ENCODE measurements around the gene KCNE3.

The KCNE3 gene

GRCh38 chr11:74447720-74448119, 19.6 kb downstream of the KCNE3 start:
- H3K4me1 ChIP-seq (ENCODE audit: insufficient read depth, low read length): peaks cover 3% of the 10 kb centered on the region
- no peak overlapping the region for H2AFZ ChIP-seq (ENCODE audit: low read depth, low read length)
- H3K9me3 ChIP-seq (ENCODE audit: low read length): no peaks in the 10 kb centered on the region
- H3K27me3 ChIP-seq (ENCODE audit: insufficient read depth, low read length): no peaks in the 10 kb centered on the region
- H3K4me3 ChIP-seq (ENCODE audit: low read length): no peak overlapping the region
- no peaks in the 10 kb centered on the region for H3K36me3 ChIP-seq (ENCODE audit: insufficient read depth, low read length)

- no peaks in the 10 kb centered on the region for H3K27me3 ChIP-seq (ENCODE audit: insufficient read depth, low read length)
- no peak overlapping the region for H2AFZ ChIP-seq (ENCODE audit: low read depth, low read length)
- H3K36me3 ChIP-seq (ENCODE audit: insufficient read depth, low read length): no peaks in the 10 kb centered on the region
- no peak overlapping the region for H3K4me3 ChIP-seq (ENCODE audit: low read length)
- peaks cover 3% of the 10 kb centered on the region for H3K4me1 ChIP-seq (ENCODE audit: insufficient read depth, low read length)
- H3K9me3 ChIP-seq (ENCODE audit: low read length): no peaks in the 10 kb centered on the region
Measured at GRCh38 chr11:74446532-74446938, 20.8 kb downstream of the KCNE3 start.

- H3K27me3 ChIP-seq (ENCODE audit: insufficient read depth, low read length): no peaks in the 10 kb centered on the region
- H3K9me3 ChIP-seq (ENCODE audit: low read length): no peaks in the 10 kb centered on the region
- no peaks in the 10 kb centered on the region for H3K36me3 ChIP-seq (ENCODE audit: insufficient read depth, low read length)
- no peak overlapping the region for H3K4me3 ChIP-seq (ENCODE audit: low read length)
- H3K4me1 ChIP-seq (ENCODE audit: insufficient read depth, low read length): peaks cover 3% of the 10 kb centered on the region
- no peak overlapping the region for H2AFZ ChIP-seq (ENCODE audit: low read depth, low read length)
Measured at GRCh38 chr11:74444173-74444826, 23.0 kb downstream of the KCNE3 start.

- no peaks in the 10 kb centered on the region for H3K27me3 ChIP-seq (ENCODE audit: insufficient read depth, low read length)
- no peaks in the 10 kb centered on the region for H3K9me3 ChIP-seq (ENCODE audit: low read length)
- H3K4me3 ChIP-seq (ENCODE audit: low read length): no peak overlapping the region
- H3K4me1 ChIP-seq (ENCODE audit: insufficient read depth, low read length): peaks cover 3% of the 10 kb centered on the region
- H2AFZ ChIP-seq (ENCODE audit: low read depth, low read length): no peak overlapping the region
- no peaks in the 10 kb centered on the region for H3K36me3 ChIP-seq (ENCODE audit: insufficient read depth, low read length)
Measured at GRCh38 chr11:74443071-74443864, 24.1 kb downstream of the KCNE3 start.

GRCh38 chr11:74442636-74443035, 24.7 kb downstream of the KCNE3 start:
- Histone ChIP-seq H3K36me3 (ENCODE audit: insufficient read depth, low read length) (no peaks in the 10 kb centered on the region), H3K4me3 (ENCODE audit: low read length) (no peak overlapping the region), H3K4me1 (ENCODE audit: insufficient read depth, low read length) (peaks cover 3% of the 10 kb centered on the region), H3K9me3 (ENCODE audit: low read length) (no peaks in the 10 kb centered on the region), H3K27me3 (ENCODE audit: insufficient read depth, low read length) (no peaks in the 10 kb centered on the region), H2AFZ (ENCODE audit: low read depth, low read length) (no peak overlapping the region)

- Histone ChIP-seq H2AFZ (ENCODE audit: low read depth, low read length) (no peak overlapping the region), H3K9me3 (ENCODE audit: low read length) (no peaks in the 10 kb centered on the region), H3K4me1 (ENCODE audit: insufficient read depth, low read length) (peaks cover 3% of the 10 kb centered on the region), H3K27me3 (ENCODE audit: insufficient read depth, low read length) (no peaks in the 10 kb centered on the region), H3K4me3 (ENCODE audit: low read length) (no peak overlapping the region), H3K36me3 (ENCODE audit: insufficient read depth, low read length) (no peaks in the 10 kb centered on the region)
Measured at GRCh38 chr11:74438681-74439080, 28.7 kb downstream of the KCNE3 start.

- H3K36me3 ChIP-seq (ENCODE audit: insufficient read depth, low read length): no peaks in the 10 kb centered on the region
- H3K27me3 ChIP-seq (ENCODE audit: insufficient read depth, low read length): no peaks in the 10 kb centered on the region
- H3K4me3 ChIP-seq (ENCODE audit: low read length): no peak overlapping the region
- no peak overlapping the region for H2AFZ ChIP-seq (ENCODE audit: low read depth, low read length)
- no peaks in the 10 kb centered on the region for H3K9me3 ChIP-seq (ENCODE audit: low read length)
- H3K4me1 ChIP-seq (ENCODE audit: insufficient read depth, low read length): no peaks in the 10 kb centered on the region
Measured at GRCh38 chr11:74437441-74438042, 29.8 kb downstream of the KCNE3 start.

- no peaks in the 10 kb centered on the region for H3K9me3 ChIP-seq (ENCODE audit: low read length)
- no peaks in the 10 kb centered on the region for H3K27me3 ChIP-seq (ENCODE audit: insufficient read depth, low read length)
- no peaks in the 10 kb centered on the region for H3K4me1 ChIP-seq (ENCODE audit: insufficient read depth, low read length)
- H2AFZ ChIP-seq (ENCODE audit: low read depth, low read length): no peak overlapping the region
- no peaks in the 10 kb centered on the region for H3K36me3 ChIP-seq (ENCODE audit: insufficient read depth, low read length)
- H3K4me3 ChIP-seq (ENCODE audit: low read length): no peak overlapping the region
Measured at GRCh38 chr11:74434528-74434927, 32.8 kb downstream of the KCNE3 start.

- no peak overlapping the region for H2AFZ ChIP-seq (ENCODE audit: low read depth, low read length)
- H3K9me3 ChIP-seq (ENCODE audit: low read length): no peaks in the 10 kb centered on the region
- H3K4me3 ChIP-seq (ENCODE audit: low read length): no peak overlapping the region
- H3K36me3 ChIP-seq (ENCODE audit: insufficient read depth, low read length): no peaks in the 10 kb centered on the region
- no peaks in the 10 kb centered on the region for H3K27me3 ChIP-seq (ENCODE audit: insufficient read depth, low read length)
- no peaks in the 10 kb centered on the region for H3K4me1 ChIP-seq (ENCODE audit: insufficient read depth, low read length)
Measured at GRCh38 chr11:74429205-74429604, 38.1 kb downstream of the KCNE3 start.

GRCh38 chr11:74427384-74427886, 39.9 kb downstream of the KCNE3 start:
- no peaks in the 10 kb centered on the region for H3K9me3 ChIP-seq (ENCODE audit: low read length)
- no peaks in the 10 kb centered on the region for H3K27me3 ChIP-seq (ENCODE audit: insufficient read depth, low read length)
- no peaks in the 10 kb centered on the region for H3K36me3 ChIP-seq (ENCODE audit: insufficient read depth, low read length)
- H2AFZ ChIP-seq (ENCODE audit: low read depth, low read length): no peak overlapping the region
- no peaks in the 10 kb centered on the region for H3K4me1 ChIP-seq (ENCODE audit: insufficient read depth, low read length)
- no peak overlapping the region for H3K4me3 ChIP-seq (ENCODE audit: low read length)

- no peak overlapping the region for H2AFZ ChIP-seq (ENCODE audit: low read depth, low read length)
- no peak overlapping the region for H3K4me3 ChIP-seq (ENCODE audit: low read length)
- H3K9me3 ChIP-seq (ENCODE audit: low read length): no peaks in the 10 kb centered on the region
- H3K36me3 ChIP-seq (ENCODE audit: insufficient read depth, low read length): no peaks in the 10 kb centered on the region
- no peaks in the 10 kb centered on the region for H3K4me1 ChIP-seq (ENCODE audit: insufficient read depth, low read length)
- H3K27me3 ChIP-seq (ENCODE audit: insufficient read depth, low read length): no peaks in the 10 kb centered on the region
Measured at GRCh38 chr11:74425100-74425499, 42.2 kb downstream of the KCNE3 start.

- H3K36me3 ChIP-seq (ENCODE audit: insufficient read depth, low read length): no peaks in the 10 kb centered on the region
- peak overlapping the region; percentile 26 for H2AFZ ChIP-seq (ENCODE audit: low read depth, low read length)
- no peaks in the 10 kb centered on the region for H3K27me3 ChIP-seq (ENCODE audit: insufficient read depth, low read length)
- H3K4me1 ChIP-seq (ENCODE audit: insufficient read depth, low read length): peaks cover 23% of the 10 kb centered on the region
- no peak overlapping the region for H3K4me3 ChIP-seq (ENCODE audit: low read length)
- H3K9me3 ChIP-seq (ENCODE audit: low read length): no peaks in the 10 kb centered on the region
Measured at GRCh38 chr11:74418509-74418895, 48.8 kb downstream of the KCNE3 start.

GRCh38 chr11:74417860-74418508, 49.4 kb downstream of the KCNE3 start:
- no peak overlapping the region for H3K4me3 ChIP-seq (ENCODE audit: low read length)
- no peaks in the 10 kb centered on the region for H3K27me3 ChIP-seq (ENCODE audit: insufficient read depth, low read length)
- H2AFZ ChIP-seq (ENCODE audit: low read depth, low read length): no peak overlapping the region
- H3K9me3 ChIP-seq (ENCODE audit: low read length): no peaks in the 10 kb centered on the region
- H3K36me3 ChIP-seq (ENCODE audit: insufficient read depth, low read length): no peaks in the 10 kb centered on the region
- peaks cover 23% of the 10 kb centered on the region for H3K4me1 ChIP-seq (ENCODE audit: insufficient read depth, low read length)

All from neuron (in vitro differentiated cells).